ENCODE results near the gene CASP10.

Gene CASP10

DNA sequence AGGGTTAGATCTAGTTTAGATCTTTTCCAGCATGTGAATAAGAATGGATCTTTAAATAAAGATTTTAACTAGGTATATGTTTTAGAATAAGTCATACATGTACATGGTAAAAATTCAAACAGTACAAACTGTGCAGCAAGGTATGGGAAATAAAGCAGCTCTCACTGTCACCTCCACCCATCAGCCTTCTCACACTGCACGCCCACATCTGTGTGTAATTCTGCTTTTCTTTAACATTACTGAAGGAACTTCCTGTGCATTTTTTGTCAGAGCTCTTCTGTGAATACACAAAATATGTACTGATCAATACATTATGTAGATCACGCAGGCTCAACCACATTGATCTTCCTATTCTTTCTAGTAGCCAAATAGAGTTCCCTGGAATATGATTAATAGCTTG is 80.8 kb downstream of the CASP10 start:
- no peak for FAIRE-seq

DNA sequence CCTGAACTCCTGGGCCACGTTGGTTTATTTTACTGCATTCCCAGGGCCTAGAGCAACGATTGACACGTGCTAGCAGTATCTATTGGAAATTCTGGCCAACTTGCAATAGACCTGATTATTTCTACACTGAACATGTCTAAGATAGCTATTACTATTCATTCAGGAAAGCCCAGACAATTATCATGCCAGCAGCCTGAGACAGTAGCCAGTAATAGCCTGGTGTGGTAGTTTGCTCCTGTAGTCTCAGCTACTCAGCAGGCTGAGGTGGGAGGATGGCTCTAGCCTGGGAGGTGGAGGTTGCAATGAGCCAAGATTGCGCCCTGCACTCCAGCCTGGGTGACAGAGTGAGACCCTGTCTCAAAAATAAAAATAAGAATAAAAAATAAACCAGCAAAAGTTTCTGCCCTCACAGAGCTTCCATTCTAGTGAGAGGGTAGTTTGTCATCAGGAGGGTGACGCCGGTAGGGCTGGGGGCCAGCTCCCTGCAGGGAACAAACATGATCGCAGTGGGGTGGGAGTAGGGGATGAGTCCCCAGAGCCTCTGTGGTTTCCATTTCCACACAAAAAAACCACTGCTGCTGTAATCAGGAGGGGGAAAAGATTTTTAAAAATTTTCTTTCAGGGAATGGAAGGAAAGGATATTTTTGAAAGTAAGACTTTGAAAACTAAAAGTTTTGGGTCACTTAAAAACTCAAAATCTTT is 81.7 kb downstream of the CASP10 start:
- FAIRE-seq: no peak

- no peak for FAIRE-seq
Measured at GRCh38 chr2:201266629-201267028, 83.7 kb downstream of the CASP10 start.

DNA sequence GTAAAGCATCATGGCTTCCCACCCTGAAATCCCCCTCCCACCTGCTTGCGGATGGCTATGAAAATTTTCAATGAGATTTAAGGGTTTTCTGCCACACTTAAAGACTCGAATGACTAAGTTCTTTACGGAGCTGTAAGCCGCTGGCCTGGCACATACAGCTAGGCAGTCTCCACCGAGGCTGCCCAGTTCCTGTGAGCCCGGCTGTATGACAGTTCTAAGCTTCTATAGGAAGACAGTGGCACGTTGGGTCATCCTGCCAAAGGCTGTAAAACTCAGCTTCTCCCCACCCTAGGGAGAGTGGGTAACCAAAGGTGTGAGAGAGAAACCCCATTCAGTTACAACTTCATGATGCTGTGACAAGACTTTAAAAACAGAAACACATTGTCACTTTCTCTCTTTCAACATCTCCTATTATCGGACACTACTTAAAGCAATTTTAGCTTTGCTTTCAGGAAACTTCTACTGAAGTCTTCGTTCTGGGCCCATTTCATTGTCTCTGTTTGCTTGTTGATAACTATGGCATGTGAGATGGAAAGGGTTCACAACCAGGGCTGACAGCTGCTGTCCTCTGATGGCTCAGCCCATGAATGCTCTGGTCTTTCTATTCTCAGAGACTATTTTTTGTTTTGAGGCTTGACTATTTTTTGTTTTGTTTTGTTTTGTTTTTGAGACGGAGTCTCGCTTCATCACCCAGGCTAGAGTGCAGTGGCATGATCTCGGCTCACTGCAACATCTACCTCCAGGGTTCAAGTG is 84.5 kb downstream of the CASP10 start:
- no peak for FAIRE-seq

DNA sequence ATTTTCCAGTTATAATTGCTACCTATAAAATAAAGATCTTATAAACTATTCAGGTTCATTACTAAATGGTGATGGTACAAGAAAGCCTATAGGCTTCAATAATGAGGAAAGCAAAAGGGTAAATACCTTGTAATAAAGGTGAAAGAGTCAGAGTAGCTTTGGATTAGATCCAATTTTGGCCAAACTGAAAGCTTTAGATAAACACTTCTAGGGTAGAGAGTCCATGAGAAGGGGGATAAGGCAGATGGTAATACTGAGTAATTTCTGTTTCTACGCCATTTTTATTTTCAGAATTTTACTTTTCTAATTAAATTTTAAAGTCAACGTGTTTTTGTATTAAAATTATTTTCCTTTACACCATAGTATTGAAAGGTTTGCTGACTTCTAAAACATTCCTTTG is 86.8 kb downstream of the CASP10 start:
- no peak for FAIRE-seq

- FAIRE-seq: no peak
Measured at GRCh38 chr2:201270293-201271001, 87.5 kb downstream of the CASP10 start.

- FAIRE-seq: no peak
Measured at GRCh38 chr2:201271917-201272316, 89.0 kb downstream of the CASP10 start.

GRCh38 chr2:201273330-201273983 is 90.5 kb downstream of the CASP10 start:
- FAIRE-seq: no peak

DNA sequence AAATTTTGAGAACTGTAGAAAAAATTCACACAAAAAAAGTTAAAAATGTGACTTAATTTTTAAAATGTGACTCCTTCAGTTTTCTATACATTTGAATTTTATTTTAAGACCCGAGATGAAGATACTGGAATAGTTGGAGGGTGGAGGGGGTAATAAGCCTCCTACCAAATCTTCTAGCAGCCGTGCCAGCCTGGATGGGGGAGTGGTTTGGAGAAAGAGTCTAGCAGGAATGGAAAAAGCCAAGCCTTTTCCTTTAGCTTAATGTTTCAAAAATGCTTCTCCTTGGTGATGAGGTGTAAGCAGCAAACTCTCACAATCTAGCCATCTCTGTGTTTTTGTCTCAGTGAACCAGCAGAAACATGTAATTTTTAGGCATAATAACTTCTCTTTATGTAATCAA is 92.1 kb downstream of the CASP10 start:
- no peak for FAIRE-seq

- FAIRE-seq: no peak
Measured at GRCh38 chr2:201275990-201276389, 93.0 kb downstream of the CASP10 start.

- no peak for FAIRE-seq
Measured at GRCh38 chr2:201276511-201276910, 93.6 kb downstream of the CASP10 start.

Measured in TTC549 (cell line).